Thyroid gland (tissue), 4 donors: ENCODE measurements around the gene TFAP2C. TPM values are rescaled to one million over a fixed set of nuclear protein-coding genes. Genes with fewer than 3 reads are reported as not detected.
A peak's percentile ranks its signal among the peaks of the same experiment; 100 is the strongest.

ENCODE experiments used
- DNase-seq, 2 donors: peaks; one replicate each; pipeline ENCODE4 v3.0.0-alpha.2; 2019
- H3K27ac ChIP-seq, 3 donors: fragments of 200-600 bp; sonication (generic); 1 replicate in 2 of 3; 2 replicates in 1 of 3; pipeline ENCODE4 v1.5.1; 2016 to 2019; ENCODE audit warnings: mild to moderate bottlenecking in 1 of 3, moderate library complexity in 1 of 3
- H3K27me3 ChIP-seq: fragments of 200-600 bp; sonication (generic); one replicate; pipeline ENCODE4 v1.5.1; 2019
- H3K36me3 ChIP-seq, 2 donors: fragments of 200-600 bp; sonication (generic); one replicate each; pipeline ENCODE4 v1.5.1; 2016 to 2019
- H3K4me1 ChIP-seq, 2 donors: fragments of 200-600 bp; sonication (generic); one replicate each; pipeline ENCODE4 v1.5.1; 2017 to 2019
- H3K4me3 ChIP-seq, 3 donors: fragments of 200-600 bp; sonication (generic); replicated peaks in 1 of 3; 1 replicate in 2 of 3; 2 replicates in 1 of 3; pipeline ENCODE4 v1.5.1; 2016; ENCODE audit warnings: mild to moderate bottlenecking in 1 of 3
- H3K9me3 ChIP-seq: fragments of 200-600 bp; sonication (generic); one replicate; pipeline ENCODE4 v1.5.1; 2017
- CTCF ChIP-seq, 6 experiments: fragments of 200-600 bp in 3 of 6; fragments of 450-650 bp in 3 of 6; sonication (generic) in 3 of 6; IDR thresholded peaks; one replicate each; pipeline ENCODE4 v1.5.1; 2016 to 2019; ENCODE audit warnings: antibody characterized with exemption in 6 of 6, mild to moderate bottlenecking in 2 of 6, inconsistent platforms in 1 of 6, moderate library complexity in 1 of 6
- POLR2A ChIP-seq, 2 donors: fragments of 450-650 bp; IDR thresholded peaks; one replicate each; pipeline ENCODE4 v1.6.1; 2017; ENCODE audit warnings: antibody characterized with exemption in 2 of 2, mild to moderate bottlenecking in 2 of 2, moderate library complexity in 1 of 2
- WGBS, 2 donors: methylation state at CpG; one replicate each; pipeline ENCODE4 v1.1.5; 2017; 5-methylcytosine and 5-hydroxymethylcytosine counted together
- intact Hi-C: fragments of 100-400 bp; cut with DNase I; formaldehyde crosslinking; loops from one replicate; pipeline ENCODE4 v1.15.1; 2023
- total RNA-seq, 4 donors: library from RNA; depleted of rRNA; stranded (reverse); fragments of >200 nt; gene quantifications; one replicate each; pipeline ENCODE4 v1.2.3, GENCODE V29; 2016

TFAP2C gene
- total RNA-seq, 4 donors from 2014 or later: 3.2 to 6.9 (median 5.2) TPM

GRCh38 chr20:56592817-56593216, 36.3 kb upstream of the TFAP2C start:
- Histone ChIP-seq H3K9me3 (no peaks in the 10 kb centered on the region), H3K4me1 (no peaks in the 10 kb centered on the region), H3K27me3 (no peaks in the 10 kb centered on the region), H3K36me3 (no peaks in the 10 kb centered on the region), H3K4me3 (no peak overlapping the region), H3K27ac (no peak overlapping the region)
- no peak for TF ChIP-seq CTCF (IDR thresholded peaks at IDR 0.05)
- no peak for TF ChIP-seq POLR2A (IDR thresholded peaks at IDR 0.05)
- WGBS, 2 donors: 73 to 78% methylated on average over 5 to 6 of the region's 6 CpGs
- intact Hi-C loops: no loop called here
- DNase-seq: no peak

- no peak for TF ChIP-seq POLR2A (IDR thresholded peaks at IDR 0.05)
- no peak for TF ChIP-seq CTCF (IDR thresholded peaks at IDR 0.05)
- intact Hi-C loops: no loop called here
- Histone ChIP-seq H3K36me3 (no peaks in the 10 kb centered on the region), H3K4me3 (no peak overlapping the region), H3K9me3 (no peaks in the 10 kb centered on the region), H3K27ac (no peak overlapping the region), H3K27me3 (no peaks in the 10 kb centered on the region), H3K4me1 (no peaks in the 10 kb centered on the region)
- no peak for DNase-seq
- WGBS, 2 donors: 59 to 68% methylated on average over 17 of the region's 17 CpGs
Measured at GRCh38 chr20:56595746-56596475, 33.2 kb upstream of the TFAP2C start.

- DNase-seq: no peak
- H3K4me3 ChIP-seq: no peak overlapping the region
- no peaks in the 10 kb centered on the region for H3K9me3 ChIP-seq
- WGBS, 2 donors: 70 to 76% methylated on average over 2 of the region's 2 CpGs
- no peaks in the 10 kb centered on the region for H3K36me3 ChIP-seq
- H3K27ac ChIP-seq: no peak overlapping the region
- no peaks in the 10 kb centered on the region for H3K27me3 ChIP-seq
- TF ChIP-seq CTCF (IDR thresholded peaks at IDR 0.05): no peak
- TF ChIP-seq POLR2A (IDR thresholded peaks at IDR 0.05): no peak
- intact Hi-C loops: no loop called here
- H3K4me1 ChIP-seq: peaks cover under 1 to 7% of the 10 kb centered on the region in 2 donors
Measured at GRCh38 chr20:56601166-56601565, 27.9 kb upstream of the TFAP2C start.

- no peaks in the 10 kb centered on the region for H3K27me3 ChIP-seq
- peaks cover 10 to 15% of the 10 kb centered on the region in 2 donors for H3K4me1 ChIP-seq
- H3K27ac ChIP-seq: no peak overlapping the region
- H3K4me3 ChIP-seq: no peak overlapping the region
- DNase-seq: no peak
- no peaks in the 10 kb centered on the region for H3K36me3 ChIP-seq
- intact Hi-C loops: no loop called here
- 86 to 87% methylated on average over 10 of the region's 10 CpGs for WGBS, 2 donors
- TF ChIP-seq CTCF (IDR thresholded peaks at IDR 0.05): no peak
- no peak for TF ChIP-seq POLR2A (IDR thresholded peaks at IDR 0.05)
- no peaks in the 10 kb centered on the region for H3K9me3 ChIP-seq
Measured at GRCh38 chr20:56604673-56605072, 24.4 kb upstream of the TFAP2C start.

- TF ChIP-seq CTCF (IDR thresholded peaks at IDR 0.05) (no peak), POLR2A (IDR thresholded peaks at IDR 0.05) (no peak)
- Histone ChIP-seq H3K27ac (peak overlapping the region in 2 of 3 donors; percentile 68 to 76), H3K9me3 (no peaks in the 10 kb centered on the region), H3K27me3 (no peaks in the 10 kb centered on the region), H3K36me3 (no peaks in the 10 kb centered on the region), H3K4me3 (no peak overlapping the region), H3K4me1 (peaks cover 10 to 15% of the 10 kb centered on the region in 2 donors)
- no peak for DNase-seq
- WGBS, 2 donors: 90 to 92% methylated on average over 6 of the region's 6 CpGs
- intact Hi-C loops: no loop called here
Measured at GRCh38 chr20:56605261-56605996, 23.7 kb upstream of the TFAP2C start.
